ENCODE measurements around the gene FLYWCH2.

DNA sequence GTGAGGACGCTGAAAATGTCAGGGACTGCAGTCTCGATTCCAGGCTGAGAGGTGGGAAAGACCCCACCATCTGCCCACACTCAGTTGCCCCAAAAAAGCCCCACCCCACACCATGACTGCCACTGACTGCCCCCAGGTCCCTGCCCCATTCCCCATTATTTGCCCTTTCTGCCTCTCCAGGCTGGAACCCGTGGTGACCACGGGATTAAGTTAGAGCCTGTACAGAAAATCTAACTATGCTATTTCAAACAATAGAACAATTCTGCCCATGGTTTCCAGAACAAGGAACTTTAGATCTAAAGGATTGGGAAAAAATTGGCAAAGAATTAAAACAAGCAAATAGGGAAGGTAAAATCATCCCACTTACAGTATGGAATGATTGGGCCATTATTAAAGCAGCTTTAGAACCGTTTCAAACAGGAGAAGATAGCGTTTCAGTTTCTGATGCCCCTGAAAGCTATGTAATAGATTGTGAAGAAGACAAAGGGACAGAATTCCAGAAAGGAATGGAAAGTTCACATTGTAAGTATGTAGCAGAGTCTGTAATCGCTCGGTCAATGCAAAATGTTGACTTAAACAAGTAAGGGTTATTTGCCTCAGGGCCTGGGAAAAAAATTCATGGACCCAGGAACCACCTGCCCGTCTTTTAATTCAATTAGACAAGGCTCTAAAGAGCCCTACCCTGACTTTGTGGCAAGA, 43.1 kb downstream of the FLYWCH2 start:
- TF ChIP-seq CTCF (IDR thresholded peaks at IDR 0.05 in 2 of 3, conservative IDR thresholded peaks at IDR 0.05 in 1 of 3; ENCODE audit: borderline replicate concordance in 1 of 3, insufficient read depth in 1 of 3, low read depth in 2 of 3, low read length in 2 of 3) (no peak), FOSL1 (IDR thresholded peaks at IDR 0.05; ENCODE audit: low read depth) (no peak), CEBPB (IDR thresholded peaks at IDR 0.05; ENCODE audit: low read depth) (no peak), EZH2 (IDR thresholded peaks at IDR 0.05) (no peak), RAD21 (IDR thresholded peaks at IDR 0.05; ENCODE audit: low read depth) (no peak), MAX (IDR thresholded peaks at IDR 0.05) (no peak), POLR2AphosphoS5 (IDR thresholded peaks at IDR 0.05; ENCODE audit: low read depth, low read length) (no peak), POLR2A (IDR thresholded peaks at IDR 0.05; ENCODE audit: borderline replicate concordance, extremely low read depth, insufficient read depth, insufficient read length) (no peak), CBX3 (IDR thresholded peaks at IDR 0.05; ENCODE audit: low read depth) (no peak), ZFX (IDR thresholded peaks at IDR 0.05) (no peak), EGR1 (IDR thresholded peaks at IDR 0.05; ENCODE audit: low read depth) (no peak)
